Effector CD8-positive, alpha-beta T cell (primary cell): ENCODE measurements around the gene LPP.

Experiments used
- DNase-seq: peaks from one replicate; lab custom pipeline; 2025; lab: John Stamatoyannopoulos, UW

LPP gene

GRCh38 chr3:188196232-188196990 is 42.5 kb downstream of the LPP start:
- DNase-seq = no peak

DNA sequence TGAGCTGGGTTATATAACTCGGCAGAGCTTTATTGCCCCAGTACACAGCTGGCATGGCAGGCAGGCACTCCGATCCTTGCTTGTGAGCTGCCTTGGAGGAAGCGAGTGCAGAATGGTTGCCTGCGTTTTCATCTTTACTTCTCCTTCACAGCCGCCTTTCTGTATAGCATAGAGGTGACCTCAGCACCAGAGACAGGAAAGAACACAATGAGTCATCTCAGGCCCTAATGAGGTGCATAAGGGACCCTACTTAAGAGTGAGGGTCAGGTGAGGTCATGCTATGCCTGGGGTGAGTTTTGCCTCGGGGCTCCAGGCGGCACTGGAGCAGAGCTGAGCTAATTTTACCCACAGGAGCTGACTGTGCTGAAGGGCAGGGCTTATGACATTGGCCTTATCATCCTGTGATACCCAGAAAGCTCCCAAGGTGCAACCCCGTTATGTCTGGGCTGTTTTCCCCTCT is 43.5 kb downstream of the LPP start:
- DNase-seq = no peak

DNA sequence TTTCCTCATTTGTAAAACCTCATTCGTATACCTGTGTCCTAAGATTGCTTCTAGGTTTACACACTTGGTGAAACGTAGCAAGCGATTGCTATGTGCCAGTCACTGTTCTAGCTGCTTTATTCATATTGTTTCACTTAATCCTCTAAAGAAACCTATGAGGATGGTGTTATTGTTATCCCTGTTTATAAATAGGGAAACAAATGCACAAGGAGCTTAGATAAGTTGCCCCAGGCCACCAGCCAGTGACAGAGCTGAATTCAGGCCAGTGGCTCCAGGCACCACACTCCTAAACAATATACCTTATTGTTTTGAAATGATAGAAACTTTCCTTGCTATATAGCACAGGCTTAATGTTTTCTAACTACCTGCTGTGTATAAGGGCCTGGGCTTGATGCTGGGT is 44.0 kb downstream of the LPP start:
- DNase-seq = no peak

DNA sequence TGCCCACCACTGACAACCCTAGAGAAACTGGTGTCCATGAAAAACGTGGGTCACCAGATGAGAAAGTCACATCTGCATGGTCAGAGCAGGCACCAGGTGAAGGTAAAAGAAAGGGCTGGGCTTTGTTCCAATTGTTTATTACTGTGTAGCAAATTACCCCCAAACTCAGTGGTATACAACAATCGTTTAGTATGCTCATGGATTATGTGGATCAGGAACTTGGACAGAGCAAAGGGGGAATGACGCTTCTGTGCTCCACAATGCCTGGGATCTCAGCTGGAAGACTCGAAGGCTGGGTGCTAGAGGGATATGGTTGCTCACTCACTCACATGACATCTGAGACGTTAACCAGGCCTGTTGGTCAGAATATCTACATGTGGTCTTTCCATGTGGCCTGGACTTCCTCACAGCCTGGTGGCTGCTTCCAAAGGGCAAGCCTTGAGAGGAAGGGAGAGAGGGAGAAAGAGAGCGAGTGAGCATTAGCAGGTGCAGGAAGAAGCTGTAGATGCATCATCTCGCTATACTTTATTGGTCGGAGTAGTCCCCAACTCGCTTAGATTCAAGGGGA is 44.9 kb downstream of the LPP start:
- DNase-seq = no peak

- DNase-seq = no peak
These were observed 45.4 kb downstream of the LPP start for GRCh38 chr3:188199386-188199785.

GRCh38 chr3:188200481-188200880 is 46.5 kb downstream of the LPP start:
- DNase-seq = no peak

GRCh38 chr3:188202358-188203138 is 48.6 kb downstream of the LPP start:
- no peak for DNase-seq

GRCh38 chr3:188204526-188204925 is 50.6 kb downstream of the LPP start:
- no peak for DNase-seq

GRCh38 chr3:188205992-188206416 is 52.0 kb downstream of the LPP start:
- DNase-seq = no peak

GRCh38 chr3:188206787-188207186 is 52.8 kb downstream of the LPP start:
- no peak for DNase-seq

DNA sequence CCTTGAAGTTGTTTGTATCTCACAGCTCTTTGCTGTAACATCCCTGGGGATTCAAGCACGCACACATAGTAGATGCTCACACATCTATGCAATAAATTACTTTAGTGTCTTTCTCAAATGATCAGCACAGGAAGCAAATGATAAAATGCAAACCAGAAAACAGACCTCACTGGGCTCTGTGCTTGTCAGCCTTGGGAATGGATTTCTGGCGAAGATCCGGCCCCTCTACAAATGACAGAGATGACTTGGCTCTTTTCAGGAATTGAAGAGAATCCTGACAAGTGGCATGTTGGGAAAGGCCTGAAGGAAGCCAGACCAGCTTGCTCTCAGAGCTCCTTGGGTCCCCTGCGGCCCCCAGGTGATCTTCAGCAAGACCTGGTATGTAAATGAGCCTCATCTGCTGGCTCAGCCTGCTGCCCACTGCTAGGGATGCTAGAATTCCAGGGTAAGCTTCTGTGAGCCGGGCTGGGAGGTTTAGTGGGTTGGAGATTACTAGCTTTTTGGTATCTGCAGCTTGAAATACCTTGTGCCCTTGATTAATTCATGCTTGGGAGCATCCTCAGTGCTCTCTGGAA is 54.1 kb downstream of the LPP start:
- no peak for DNase-seq

- no peak for DNase-seq
These were observed 54.6 kb downstream of the LPP start for GRCh38 chr3:188208516-188208981.

GRCh38 chr3:188209034-188209433 is 55.1 kb downstream of the LPP start:
- no peak for DNase-seq

- DNase-seq = no peak
These were observed 55.8 kb downstream of the LPP start for GRCh38 chr3:188209740-188210139.

DNA sequence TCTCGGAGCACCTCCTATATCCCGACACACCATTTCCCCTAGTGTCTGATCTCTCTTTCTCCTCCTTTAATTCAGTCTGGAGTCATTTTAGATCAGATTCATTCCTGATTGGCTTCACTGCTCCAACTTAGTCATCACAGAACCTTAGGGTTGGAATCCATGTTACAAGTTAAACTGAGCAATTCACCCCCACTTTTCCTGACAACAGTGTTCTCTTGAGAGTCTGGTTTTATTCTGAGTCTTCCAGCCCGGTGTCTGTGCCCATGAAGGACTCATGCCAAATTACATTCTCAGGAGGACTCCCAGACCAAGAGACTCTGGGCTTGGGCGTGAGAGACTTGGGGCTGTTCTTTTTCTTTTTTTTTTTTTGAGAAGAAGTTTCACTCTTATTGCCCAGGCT is 57.5 kb downstream of the LPP start:
- no peak for DNase-seq

- DNase-seq = no peak
These were observed 58.5 kb downstream of the LPP start for GRCh38 chr3:188212308-188212969.

- DNase-seq = no peak
These were observed 60.5 kb downstream of the LPP start for GRCh38 chr3:188214442-188214841.

GRCh38 chr3:188215129-188215528 is 61.2 kb downstream of the LPP start:
- DNase-seq = no peak

- no peak for DNase-seq
These were observed 63.1 kb downstream of the LPP start for GRCh38 chr3:188217011-188217463.

DNA sequence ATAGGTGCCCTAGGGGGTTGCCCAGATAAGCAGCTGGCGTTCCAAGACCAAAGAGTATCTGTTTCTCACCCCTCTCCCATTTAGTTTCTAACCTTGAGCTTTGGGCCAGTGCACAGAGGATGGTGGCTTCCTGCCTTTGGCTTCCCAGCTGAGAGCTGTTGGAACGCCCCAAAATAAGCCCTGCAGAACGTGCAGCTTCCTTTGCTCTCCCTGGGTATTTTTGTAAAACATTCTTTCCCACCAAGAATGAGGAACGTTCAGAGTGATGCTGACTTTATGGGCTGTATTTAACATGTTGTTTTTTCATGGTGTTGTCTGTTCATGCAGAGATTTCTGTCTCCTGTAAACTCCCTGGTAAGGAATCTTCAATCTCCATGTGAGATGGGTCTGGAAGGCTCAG is 63.8 kb downstream of the LPP start:
- DNase-seq = no peak

DNA sequence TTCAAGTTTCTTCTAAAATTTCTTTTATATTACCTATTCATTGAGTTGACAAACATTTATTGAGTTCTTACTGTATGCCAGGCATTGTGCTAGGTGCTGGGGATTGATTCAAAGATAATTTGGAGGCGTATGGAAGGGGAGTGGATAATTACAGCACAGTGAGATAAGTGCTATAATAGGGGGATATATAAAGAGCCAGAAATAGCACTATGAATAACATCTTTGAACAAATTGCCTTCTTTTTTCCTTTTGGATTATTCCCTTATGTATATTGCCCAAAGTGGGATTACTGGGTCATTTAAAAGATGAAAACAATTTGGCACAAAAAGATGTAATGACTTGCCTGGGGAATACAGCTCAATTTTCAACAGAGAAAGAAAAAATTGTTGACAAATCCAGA is 64.6 kb downstream of the LPP start:
- DNase-seq = no peak

DNA sequence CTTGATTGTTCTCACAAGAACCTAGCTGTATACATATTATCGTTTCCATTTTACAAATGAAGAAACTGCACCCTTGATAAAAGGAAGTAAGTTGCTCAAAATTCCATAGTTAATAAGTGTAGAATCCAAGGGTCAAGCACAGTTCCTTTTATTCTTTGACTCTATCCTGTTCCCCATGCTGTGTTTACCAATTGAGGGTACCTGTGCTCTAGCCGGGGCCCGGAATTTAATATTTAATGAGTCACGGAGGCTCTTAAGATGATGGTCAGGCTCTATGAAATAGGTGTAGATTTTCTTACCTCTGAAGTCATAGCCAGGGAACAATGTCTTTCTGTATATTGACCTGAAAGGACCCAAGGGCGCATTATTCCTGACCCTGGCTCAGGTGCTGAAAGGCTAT is 65.2 kb downstream of the LPP start:
- DNase-seq = no peak
